Thoracic aorta (tissue), 2 donors: ENCODE data around the gene PCDHB10. TPM values are rescaled to one million over a fixed set of nuclear protein-coding genes. Genes with fewer than 3 reads are reported as not detected.
"Not testable (repeated sequence)": the region's sequence is repeated elsewhere in the genome, so short reads cannot be mapped to it uniquely, and the experiment has no call there.

Experiments used
- ATAC-seq: fragments of 150-250 bp; one replicate; pipeline ENCODE4 v1.8.0; 2017; ENCODE audit warnings: low read depth; ENCODE audit not compliant: insufficient number of reproducible peaks, low FRiP score
- DNase-seq: peaks from one replicate; pipeline ENCODE4 v3.0.0-alpha.2; 2020; ENCODE audit warnings: low spot score
- H3K27ac ChIP-seq, 2 donors: fragments of 200-600 bp; sonication (generic); 1 replicate in 1 of 2; 2 replicates in 1 of 2; pipeline ENCODE4 v1.5.1; 2016; ENCODE audit warnings: mild to moderate bottlenecking in 2 of 2, moderate library complexity in 2 of 2
- H3K27me3 ChIP-seq: fragments of 200-600 bp; sonication (generic); replicated peaks from 2 replicates; pipeline ENCODE4 v1.6.0; 2016; ENCODE audit warnings: mild to moderate bottlenecking; ENCODE audit not compliant: insufficient read depth
- H3K36me3 ChIP-seq: fragments of 200-600 bp; sonication (generic); one replicate; pipeline ENCODE4 v1.5.1; 2016
- H3K4me1 ChIP-seq, 2 donors: fragments of 200-600 bp; sonication (generic); 1 replicate in 1 of 2; 2 replicates in 1 of 2; pipeline versions ENCODE4 v1.5.1 to v1.6.0; 2016; ENCODE audit warnings: low read depth in 2 of 2, mild to moderate bottlenecking in 1 of 2; ENCODE audit not compliant: control insufficient read depth in 1 of 2
- H3K4me3 ChIP-seq: fragments of 200-600 bp; sonication (generic); 2 replicates; pipeline ENCODE4 v1.5.1; 2016; ENCODE audit warnings: mild to moderate bottlenecking
- H3K9me3 ChIP-seq: fragments of 200-600 bp; sonication (generic); 2 replicates; pipeline ENCODE4 v1.5.1; 2016
- total RNA-seq, 2 donors: library from RNA; depleted of rRNA; stranded (reverse); fragments of >200 nt; gene quantifications; one replicate each; pipeline versions ENCODE4 v1.1.0 to v1.2.3, GENCODE V29; 2016
- TF ChIP-seq, protein P1 (sequence below): fragments of 200-600 bp; sonication (generic); IDR thresholded peaks from one replicate; pipeline ENCODE4 v1.5.1; 2019; ENCODE audit warnings: antibody characterized with exemption

The PCDHB10 gene
- 1 to 10 TPM; 6.1 to 9.1 TPM for total RNA-seq

- no peaks in the 10 kb centered on the region for H3K4me1 ChIP-seq
- DNase-seq = no peak
- no peaks in the 10 kb centered on the region for H3K36me3 ChIP-seq
- no peak for ATAC-seq
- peaks cover 69% of the 10 kb centered on the region for H3K9me3 ChIP-seq
- TF ChIP-seq, protein P1, sequence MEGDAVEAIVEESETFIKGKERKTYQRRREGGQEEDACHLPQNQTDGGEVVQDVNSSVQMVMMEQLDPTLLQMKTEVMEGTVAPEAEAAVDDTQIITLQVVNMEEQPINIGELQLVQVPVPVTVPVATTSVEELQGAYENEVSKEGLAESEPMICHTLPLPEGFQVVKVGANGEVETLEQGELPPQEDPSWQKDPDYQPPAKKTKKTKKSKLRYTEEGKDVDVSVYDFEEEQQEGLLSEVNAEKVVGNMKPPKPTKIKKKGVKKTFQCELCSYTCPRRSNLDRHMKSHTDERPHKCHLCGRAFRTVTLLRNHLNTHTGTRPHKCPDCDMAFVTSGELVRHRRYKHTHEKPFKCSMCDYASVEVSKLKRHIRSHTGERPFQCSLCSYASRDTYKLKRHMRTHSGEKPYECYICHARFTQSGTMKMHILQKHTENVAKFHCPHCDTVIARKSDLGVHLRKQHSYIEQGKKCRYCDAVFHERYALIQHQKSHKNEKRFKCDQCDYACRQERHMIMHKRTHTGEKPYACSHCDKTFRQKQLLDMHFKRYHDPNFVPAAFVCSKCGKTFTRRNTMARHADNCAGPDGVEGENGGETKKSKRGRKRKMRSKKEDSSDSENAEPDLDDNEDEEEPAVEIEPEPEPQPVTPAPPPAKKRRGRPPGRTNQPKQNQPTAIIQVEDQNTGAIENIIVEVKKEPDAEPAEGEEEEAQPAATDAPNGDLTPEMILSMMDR = no peak
- peak within 1 kb of the TSS; percentile 38 for H3K4me3 ChIP-seq
- H3K27me3 ChIP-seq = no peaks in the 10 kb centered on the region
- H3K27ac ChIP-seq = no peak within 1 kb of the TSS
Observed at GRCh38 chr5:141192110-141192725, at the start of gene PCDHB10. Gene PCDHB10, plus strand, starts transcription at chr5:141192353. Its CDS starts 200 bp downstream, at chr5:141192553.

- peaks cover 58% of the 10 kb centered on the region for H3K9me3 ChIP-seq
- no peak for ATAC-seq
Observed at GRCh38 chr5:141149812-141150211, 42.3 kb upstream of the PCDHB10 start, which contains the start of gene PCDHB6. Gene PCDHB6, plus strand, starts transcription at chr5:141150057. Its CDS starts 201 bp downstream, at chr5:141150258.

GRCh38 chr5:141150224-141150992 is 41.7 kb upstream of the PCDHB10 start:
- peaks cover 58% of the 10 kb centered on the region for H3K9me3 ChIP-seq
- H3K4me3 ChIP-seq = peak overlapping the region; percentile 20

More at GRCh38 chr5:141149812-141150211, 42.3 kb upstream of the PCDHB10 start, which contains the start of gene PCDHB6:
- DNase-seq = no peak
- Histone ChIP-seq H3K36me3 (no peaks in the 10 kb centered on the region), H3K4me1 (no peaks in the 10 kb centered on the region), H3K27me3 (no peaks in the 10 kb centered on the region), H3K4me3 (peak within 1 kb of the TSS; percentile 20), H3K27ac (no peak within 1 kb of the TSS)
- TF ChIP-seq, protein P1 = no peak

GRCh38 chr5:141150993-141151325 is 41.2 kb upstream of the PCDHB10 start:
- Histone ChIP-seq H3K4me3 (no peak overlapping the region), H3K9me3 (peaks cover 58% of the 10 kb centered on the region), H3K27me3 (no peaks in the 10 kb centered on the region), H3K27ac (no peak overlapping the region), H3K36me3 (no peaks in the 10 kb centered on the region), H3K4me1 (no peaks in the 10 kb centered on the region)
- DNase-seq (no peak), ATAC-seq (no peak)
- TF ChIP-seq, protein P1 = no peak

More at GRCh38 chr5:141150224-141150992, 41.7 kb upstream of the PCDHB10 start:
- DNase-seq (no peak), ATAC-seq (no peak)
- no peaks in the 10 kb centered on the region for H3K36me3 ChIP-seq
- no peak overlapping the region for H3K27ac ChIP-seq
- TF ChIP-seq, protein P1 = no peak
- H3K4me1 ChIP-seq = no peaks in the 10 kb centered on the region
- H3K27me3 ChIP-seq = no peaks in the 10 kb centered on the region

DNA sequence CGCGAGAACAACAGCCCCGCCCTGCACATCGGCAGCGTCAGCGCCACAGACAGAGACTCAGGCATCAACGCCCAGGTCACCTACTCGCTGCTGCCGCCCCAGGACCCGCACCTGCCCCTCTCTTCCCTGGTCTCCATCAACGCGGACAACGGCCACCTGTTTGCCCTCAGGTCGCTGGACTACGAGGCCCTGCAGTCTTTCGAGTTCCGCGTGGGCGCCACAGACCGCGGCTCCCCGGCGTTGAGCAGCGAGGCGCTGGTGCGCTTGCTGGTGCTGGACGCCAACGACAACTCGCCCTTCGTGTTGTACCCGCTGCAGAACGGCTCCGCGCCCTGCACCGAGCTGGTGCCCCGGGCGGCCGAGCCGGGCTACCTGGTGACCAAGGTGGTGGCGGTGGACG is 40.5 kb upstream of the PCDHB10 start:
- DNase-seq, H3K4me1 ChIP-seq, H3K36me3 ChIP-seq, ATAC-seq, H3K4me3 ChIP-seq, H3K27me3 ChIP-seq, H3K27ac ChIP-seq: not testable (repeated sequence)
- H3K9me3 ChIP-seq = peaks cover 65% of the 10 kb centered on the region

GRCh38 chr5:141152096-141152495 is 40.1 kb upstream of the PCDHB10 start:
- not testable (repeated sequence) for H3K27ac ChIP-seq, DNase-seq, H3K4me1 ChIP-seq, H3K36me3 ChIP-seq, ATAC-seq, H3K27me3 ChIP-seq, H3K4me3 ChIP-seq
- H3K9me3 ChIP-seq = peaks cover 70% of the 10 kb centered on the region
